ENCODE results near the gene NEDD4L. TPM values are rescaled to one million over a fixed set of nuclear protein-coding genes. Genes with fewer than 3 reads are reported as not detected.

Gene NEDD4L
- total and polyA plus RNA-seq, 2 donors (not counting 1 experiment from before 2014, with no cell fraction given), result 10.3 to 25.7 TPM

- no peaks in the 10 kb centered on the region for H3K27me3 ChIP-seq (replicated peaks in 1 of 4; ENCODE audit: control extremely low read depth in 1 of 4, control insufficient read depth in 3 of 4, insufficient read depth in 4 of 4, low read length in 3 of 4)
- peaks cover 15% of the 10 kb centered on the region for H3K79me2 ChIP-seq (ENCODE audit: control insufficient read depth, insufficient read depth, low read length)
- H3K9me3 Mint-ChIP-seq (ENCODE audit: insufficient read depth), result no peaks in the 10 kb centered on the region
- DNase-seq (no peak), ATAC-seq (ENCODE audit: low read depth) (no peak)
- H3K9me3 ChIP-seq (ENCODE audit: control extremely low read depth in 1 of 3, control insufficient read depth in 2 of 3, insufficient read depth in 1 of 3, low read length in 2 of 3), result no peaks in the 10 kb centered on the region
- H3K9ac ChIP-seq (ENCODE audit: low read length), result no peak overlapping the region
- no CpG with 5 or more reads among the region's 3 CpGs for WGBS (ENCODE audit: insufficient coverage)
- no peak for TF ChIP-seq CTCF (IDR thresholded peaks at IDR 0.05)
- no peak for TF ChIP-seq EZH2 (IDR thresholded peaks at IDR 0.05; ENCODE audit: borderline replicate concordance, insufficient read depth, low read depth, low read length, poor library complexity, severe bottlenecking)
- no peak overlapping the region for H3K4me2 ChIP-seq (replicated peaks; ENCODE audit: low read depth, low read length, poor library complexity, severe bottlenecking)
- no peak overlapping the region for H3K27ac Mint-ChIP-seq
- intact Hi-C loops (cut with micrococcal nuclease), result no loop called here
- no peaks in the 10 kb centered on the region for H4K20me1 ChIP-seq (ENCODE audit: control insufficient read depth, insufficient read depth, low read length, poor library complexity, severe bottlenecking)
- no peak overlapping the region for H3K27ac ChIP-seq (ENCODE audit: low read length in 2 of 2)
- POLR2A ChIA-PET, result no interaction called here
- no peak overlapping the region for H2AFZ ChIP-seq (ENCODE audit: insufficient read depth, low read depth, low read length, poor library complexity, severe bottlenecking)
- no peaks in the 10 kb centered on the region for H3K4me1 Mint-ChIP-seq
- H3K4me3 Mint-ChIP-seq, result no peak overlapping the region
- no peaks in the 10 kb centered on the region for H3K4me1 ChIP-seq (ENCODE audit: control insufficient read depth in 2 of 2, insufficient read depth in 2 of 2, low read length in 2 of 2)
- no peak overlapping the region for H3K4me3 ChIP-seq (ENCODE audit: control extremely low read depth in 1 of 5, extremely low read depth in 1 of 5, insufficient read depth in 1 of 5, low read depth in 2 of 5, low read length in 4 of 5)
- CTCF ChIA-PET, result no interaction called here
- no peaks in the 10 kb centered on the region for H3K27me3 Mint-ChIP-seq
- H3K36me3 ChIP-seq (replicated peaks in 1 of 2; ENCODE audit: control extremely low read depth in 1 of 2, control insufficient read depth in 1 of 2, extremely low read depth in 1 of 2, insufficient read depth in 2 of 2, low read length in 1 of 2), result no peaks in the 10 kb centered on the region
Observed at GRCh38 chr18:58058720-58059119, 14.7 kb downstream of the NEDD4L start.

GRCh38 chr18:58060254-58060653 lies 16.2 kb downstream of the NEDD4L start:
- H3K27ac ChIP-seq (ENCODE audit: low read length in 2 of 2), result no peak overlapping the region
- Mint-ChIP-seq H3K27me3 (no peaks in the 10 kb centered on the region), H3K4me3 (no peak overlapping the region), H3K4me1 (peaks cover 2% of the 10 kb centered on the region), H3K9me3 (ENCODE audit: insufficient read depth) (no peaks in the 10 kb centered on the region), H3K27ac (no peak overlapping the region)
- no peaks in the 10 kb centered on the region for H3K36me3 ChIP-seq (replicated peaks in 1 of 2; ENCODE audit: control extremely low read depth in 1 of 2, control insufficient read depth in 1 of 2, extremely low read depth in 1 of 2, insufficient read depth in 2 of 2, low read length in 1 of 2)
- CTCF ChIA-PET, result no interaction called here
- H3K79me2 ChIP-seq (ENCODE audit: control insufficient read depth, insufficient read depth, low read length), result peaks cover 4% of the 10 kb centered on the region
- H3K27me3 ChIP-seq (replicated peaks in 1 of 4; ENCODE audit: control extremely low read depth in 1 of 4, control insufficient read depth in 3 of 4, insufficient read depth in 4 of 4, low read length in 3 of 4), result no peaks in the 10 kb centered on the region
- intact Hi-C loops (cut with micrococcal nuclease), result no loop called here
- TF ChIP-seq EZH2 (IDR thresholded peaks at IDR 0.05; ENCODE audit: borderline replicate concordance, insufficient read depth, low read depth, low read length, poor library complexity, severe bottlenecking) (no peak), CTCF (IDR thresholded peaks at IDR 0.05) (no peak)
- 85% methylated on average over 3 of the region's 5 CpGs for WGBS (ENCODE audit: insufficient coverage)
- POLR2A ChIA-PET, result no interaction called here
- H3K4me2 ChIP-seq (replicated peaks; ENCODE audit: low read depth, low read length, poor library complexity, severe bottlenecking), result no peak overlapping the region
- no peak overlapping the region for H3K4me3 ChIP-seq (ENCODE audit: control extremely low read depth in 1 of 5, extremely low read depth in 1 of 5, insufficient read depth in 1 of 5, low read depth in 2 of 5, low read length in 4 of 5)
- ATAC-seq (ENCODE audit: low read depth) (no peak), DNase-seq (no peak)
- H3K9me3 ChIP-seq (ENCODE audit: control extremely low read depth in 1 of 3, control insufficient read depth in 2 of 3, insufficient read depth in 1 of 3, low read length in 2 of 3), result no peaks in the 10 kb centered on the region
- H4K20me1 ChIP-seq (ENCODE audit: control insufficient read depth, insufficient read depth, low read length, poor library complexity, severe bottlenecking), result no peaks in the 10 kb centered on the region
- H3K9ac ChIP-seq (ENCODE audit: low read length), result no peak overlapping the region
- H3K4me1 ChIP-seq (ENCODE audit: control insufficient read depth in 2 of 2, insufficient read depth in 2 of 2, low read length in 2 of 2), result no peaks in the 10 kb centered on the region
- no peak overlapping the region for H2AFZ ChIP-seq (ENCODE audit: insufficient read depth, low read depth, low read length, poor library complexity, severe bottlenecking)

Measured in B cell (primary cell).